NOMO-1 treated with dmso at 0.1 percent for 144 hours (cell line): ENCODE data around the gene NKTR.
A peak's percentile ranks its signal among the peaks of the same experiment; 100 is the strongest.
"Not testable (repeated sequence)": the region's sequence is repeated elsewhere in the genome, so short reads cannot be mapped to it uniquely, and the experiment has no call there.

Experiments used
- DNase-seq: peaks from one replicate; lab custom pipeline; 2025; ENCODE audit not compliant: unreplicated experiment; lab: John Stamatoyannopoulos, UW

The NKTR gene

DNA sequence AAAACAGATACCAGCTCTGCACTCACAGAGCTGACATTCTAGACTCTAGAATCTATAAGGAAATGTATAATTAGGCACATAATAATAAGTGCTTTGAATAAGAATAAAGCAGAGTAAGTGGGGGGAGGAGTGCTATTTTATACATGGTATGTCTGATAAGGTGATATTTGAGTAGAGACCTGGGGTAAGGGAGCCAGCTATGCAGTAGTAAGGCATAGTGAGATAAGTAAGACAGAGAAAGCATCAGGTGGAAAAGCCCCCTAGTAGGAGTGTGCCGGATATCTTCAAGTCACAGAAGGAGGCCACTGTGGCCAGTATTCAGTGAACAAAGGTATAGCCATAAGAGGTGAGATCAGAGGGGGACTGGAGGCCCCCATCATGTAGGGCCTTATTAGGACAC is 6.9 kb upstream of the NKTR start:
- DNase-seq, result no peak

DNA sequence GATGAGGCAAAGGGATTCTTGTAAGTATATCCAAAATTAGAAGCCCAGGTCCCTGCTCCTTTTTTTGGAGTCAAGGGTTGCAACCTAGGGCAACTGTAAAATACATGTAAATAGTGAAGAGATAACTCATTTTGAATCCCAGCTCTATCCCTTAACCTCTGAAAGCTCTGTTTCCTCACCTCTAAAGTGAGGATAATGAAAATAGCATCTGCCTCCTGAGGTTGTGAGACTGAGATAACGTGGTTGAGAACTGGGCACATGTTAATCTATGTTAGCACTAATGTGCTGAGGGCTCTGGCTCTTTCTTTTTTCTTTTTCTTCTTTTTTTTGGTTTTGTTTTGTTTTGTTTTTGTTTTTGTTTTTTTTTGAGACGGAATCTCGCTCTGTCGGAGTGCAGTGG is 4.8 kb upstream of the NKTR start:
- DNase-seq, result no peak

DNA sequence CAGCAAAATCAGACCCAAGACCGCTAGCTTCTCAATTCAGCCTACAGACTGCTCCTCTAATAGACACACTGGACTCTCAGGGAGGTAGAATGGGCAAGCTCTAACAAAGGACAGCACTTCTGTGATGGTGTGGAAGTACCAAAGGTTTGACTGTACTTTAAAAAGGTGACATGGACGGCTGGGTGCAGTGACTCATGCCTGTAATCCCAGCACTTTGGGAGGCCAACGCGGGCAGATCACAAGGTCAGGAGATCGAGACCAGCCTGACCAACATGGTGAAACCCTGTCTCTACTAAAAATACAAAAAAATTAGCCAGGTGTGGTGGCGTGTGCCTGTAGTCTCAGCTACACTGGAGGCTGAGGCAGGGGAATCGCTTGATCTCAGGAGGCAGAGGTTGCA is 3.4 kb upstream of the NKTR start:
- not testable (repeated sequence) for DNase-seq

DNA sequence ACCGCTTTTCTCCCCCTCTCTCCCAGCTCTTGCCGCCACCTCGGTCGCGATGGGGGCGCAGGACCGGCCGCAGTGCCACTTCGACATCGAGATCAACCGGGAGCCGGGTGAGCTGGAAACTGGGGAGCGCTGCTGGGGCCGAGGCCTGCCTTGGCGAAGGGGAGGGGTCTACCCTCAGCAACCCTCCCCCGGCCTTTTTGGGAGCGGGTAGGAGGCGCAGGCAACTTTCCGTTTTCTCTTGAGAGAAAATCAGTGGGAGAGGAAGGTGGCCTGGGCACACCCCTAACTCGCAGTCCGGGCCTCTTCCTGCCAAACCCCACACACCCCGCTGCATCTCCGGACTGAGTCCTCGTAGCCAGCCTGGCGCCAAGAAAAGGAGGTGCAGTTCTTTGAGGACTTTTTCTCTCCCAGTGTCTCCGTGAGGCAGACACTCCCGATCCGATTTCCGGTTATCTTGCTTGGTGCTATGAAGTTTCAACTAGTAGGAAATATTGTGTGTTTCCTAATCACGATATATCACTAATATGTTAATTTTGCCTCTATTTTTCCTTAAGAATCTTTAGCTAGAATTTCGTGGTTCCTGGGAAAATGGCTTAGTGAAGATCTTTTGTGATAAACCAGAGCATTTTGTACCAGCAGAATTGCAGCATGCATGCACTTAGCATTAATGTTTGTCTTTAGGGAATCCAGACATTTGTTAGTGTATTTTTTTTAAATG is 631 bp downstream of the NKTR start:
- peak; percentile 70 for DNase-seq

DNA sequence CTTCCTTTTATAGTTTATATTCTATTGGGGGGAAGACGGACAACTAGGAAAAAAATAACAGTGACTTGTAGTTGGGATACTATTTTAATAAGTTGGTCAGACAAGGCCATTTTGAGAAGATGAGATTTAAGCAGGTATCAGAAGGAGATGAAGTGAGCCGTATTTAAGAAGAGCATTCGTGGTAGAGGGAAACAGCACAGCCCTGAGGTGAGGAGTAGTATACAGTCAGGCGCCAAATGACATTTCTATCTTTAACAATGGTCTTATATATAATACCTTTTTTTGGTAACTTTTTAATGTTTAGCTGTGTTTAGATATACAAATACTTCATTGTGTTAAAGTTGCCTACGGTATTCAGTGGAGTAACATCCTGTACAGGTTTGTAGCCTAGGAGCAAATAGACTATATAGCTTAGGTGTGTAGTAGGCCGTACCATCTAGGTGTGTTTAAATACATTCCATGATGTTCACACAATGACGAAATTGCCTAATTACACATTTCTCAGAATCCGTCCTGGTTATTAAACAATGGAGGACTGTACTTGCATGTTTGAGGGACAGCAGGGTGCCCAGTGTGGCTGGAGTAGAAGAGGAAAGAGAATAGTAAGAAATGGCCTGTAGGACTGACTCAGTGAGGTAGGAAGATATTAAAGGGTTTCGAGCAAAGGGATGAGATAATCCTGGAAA is 1.6 kb downstream of the NKTR start:
- no peak for DNase-seq

DNA sequence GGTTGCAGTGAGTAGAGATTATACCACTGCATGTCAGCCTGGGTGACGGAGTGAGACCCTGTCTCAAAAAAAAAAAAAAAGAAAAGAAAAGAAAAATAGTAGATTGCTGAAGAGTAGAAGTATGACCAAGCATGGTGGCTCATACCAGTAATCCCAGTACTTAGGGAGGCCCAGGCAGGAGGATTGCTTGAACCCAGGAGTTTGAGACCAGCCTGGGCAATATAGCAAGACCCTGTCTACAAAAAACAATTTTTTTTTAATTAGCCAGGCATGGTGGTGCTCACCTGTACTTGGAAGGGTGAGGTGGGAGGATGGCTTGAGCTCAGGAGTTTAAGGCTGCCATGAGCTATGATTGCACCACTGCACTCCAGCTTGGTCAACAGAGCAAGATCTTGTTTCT is 2.5 kb downstream of the NKTR start:
- DNase-seq, result no peak

DNA sequence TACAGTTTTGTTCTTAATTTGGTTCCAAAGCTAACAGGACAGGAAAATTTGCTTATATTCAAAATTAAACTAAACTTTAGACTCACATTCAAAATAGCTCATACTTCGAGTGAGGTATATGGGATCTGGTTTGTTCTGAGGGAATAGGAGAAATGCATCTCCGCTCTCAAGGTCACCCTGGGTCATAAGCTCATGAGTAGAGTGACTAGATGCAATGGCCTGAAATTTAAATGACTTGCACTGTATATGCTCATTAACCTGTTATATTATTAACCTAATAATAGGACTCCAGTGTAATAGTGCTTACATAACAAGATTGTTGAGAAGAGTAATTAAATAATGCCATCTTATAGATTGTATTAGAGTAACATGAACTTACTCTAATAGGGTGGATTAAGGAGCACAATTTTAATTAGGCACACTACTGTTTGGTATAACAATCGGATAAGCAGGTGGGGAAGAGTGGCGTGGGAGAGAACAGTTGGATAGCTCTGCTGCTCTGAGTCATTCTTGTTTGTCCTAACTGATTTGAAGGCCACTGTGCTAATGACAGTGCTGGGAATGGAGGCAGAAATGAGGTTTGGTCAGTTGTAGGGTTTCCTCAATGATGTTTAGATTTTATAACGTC is 5.2 kb downstream of the NKTR start:
- DNase-seq, result no peak

DNA sequence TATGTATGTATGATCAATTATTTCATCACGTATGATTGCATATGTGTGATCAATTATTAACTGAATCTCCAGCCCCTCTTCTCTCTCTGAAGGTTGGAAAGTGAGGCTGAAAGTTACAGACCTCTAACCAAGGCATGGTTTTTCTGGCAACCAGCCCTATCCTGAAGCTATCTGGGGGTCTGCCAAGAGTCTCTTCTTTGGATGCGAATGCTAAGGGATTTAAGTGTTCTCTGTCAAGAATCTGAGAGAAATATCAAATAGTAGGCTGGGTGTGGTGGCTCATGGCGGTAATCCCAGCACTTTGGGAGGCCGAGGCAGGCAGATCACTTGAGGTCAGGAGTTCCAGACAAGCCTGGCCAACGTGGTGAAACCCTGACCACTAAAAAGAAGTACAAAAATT is 8.1 kb downstream of the NKTR start:
- DNase-seq, result no peak

DNA sequence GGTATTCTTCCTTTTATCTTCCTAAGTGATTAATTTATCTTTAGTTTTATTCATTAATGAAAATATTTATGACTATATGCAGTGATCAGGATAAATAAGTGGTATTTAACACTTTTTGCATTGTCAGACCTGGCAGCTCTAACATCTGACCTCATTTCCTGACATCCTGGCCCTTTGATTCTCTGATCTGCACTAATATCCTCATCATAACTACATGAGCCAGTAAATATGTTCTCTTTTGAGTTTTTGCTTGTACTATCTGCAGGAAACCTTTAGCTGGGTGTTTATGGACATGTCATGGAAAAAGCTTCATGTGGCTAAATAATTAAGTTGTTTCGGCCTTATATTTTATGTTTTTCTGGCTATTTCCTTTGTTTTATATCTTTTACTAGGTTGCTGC is 10.5 kb downstream of the NKTR start:
- no peak for DNase-seq

DNA sequence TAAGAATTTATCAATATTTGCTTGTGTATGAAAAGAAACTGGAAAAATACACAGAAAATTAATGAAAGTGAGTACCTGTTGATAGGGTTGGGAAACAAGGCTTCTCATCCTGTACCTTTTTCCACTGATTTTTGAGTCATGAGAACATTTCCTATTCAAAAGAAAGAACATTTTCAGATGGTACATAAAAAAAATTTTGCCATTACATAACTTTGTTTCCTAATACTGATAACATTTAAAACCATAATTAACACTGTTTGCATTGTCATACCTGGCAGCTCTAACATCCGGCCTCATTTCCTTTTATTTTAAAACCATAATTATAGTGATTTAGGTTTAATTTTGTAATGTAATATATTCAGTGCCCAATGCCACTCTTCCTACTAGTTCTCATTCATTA is 11.7 kb downstream of the NKTR start:
- no peak for DNase-seq

DNA sequence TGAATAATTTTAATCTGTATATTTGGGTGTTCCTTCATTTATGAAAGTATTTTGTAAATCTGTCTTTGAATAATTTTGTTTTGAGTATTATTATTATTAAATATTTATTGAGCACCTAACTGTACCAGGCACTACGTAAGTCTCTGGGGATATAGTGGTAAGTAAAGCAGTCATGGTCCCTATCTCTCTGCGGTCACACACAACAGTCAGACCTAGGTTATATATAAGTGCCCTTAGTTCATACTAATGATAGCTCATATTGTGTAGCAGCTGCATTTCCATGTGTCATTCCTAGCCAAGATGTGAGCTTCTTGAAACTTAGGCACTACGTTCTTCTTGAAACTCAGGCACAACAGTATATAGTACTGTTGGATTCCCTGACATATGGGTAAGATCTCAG is 12.4 kb downstream of the NKTR start:
- DNase-seq, result no peak

DNA sequence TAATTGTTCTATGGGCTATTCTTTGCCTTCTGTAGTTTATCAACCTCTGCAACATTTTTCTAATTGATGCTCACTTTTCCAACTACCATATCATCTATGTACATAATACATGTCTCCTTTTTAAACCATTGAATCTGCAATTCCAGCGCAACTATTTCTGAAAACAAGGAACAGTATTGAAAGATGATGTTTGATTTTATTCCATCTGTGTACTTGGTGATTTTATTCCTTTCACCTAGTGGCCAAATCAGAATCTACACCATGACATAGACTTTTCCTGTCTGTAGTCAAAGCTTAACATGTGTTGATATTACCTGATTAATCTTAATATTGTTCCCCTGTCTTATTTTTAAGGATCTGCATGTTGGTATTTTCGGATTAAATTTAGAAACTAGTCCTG is 13.0 kb downstream of the NKTR start:
- DNase-seq, result no peak

DNA sequence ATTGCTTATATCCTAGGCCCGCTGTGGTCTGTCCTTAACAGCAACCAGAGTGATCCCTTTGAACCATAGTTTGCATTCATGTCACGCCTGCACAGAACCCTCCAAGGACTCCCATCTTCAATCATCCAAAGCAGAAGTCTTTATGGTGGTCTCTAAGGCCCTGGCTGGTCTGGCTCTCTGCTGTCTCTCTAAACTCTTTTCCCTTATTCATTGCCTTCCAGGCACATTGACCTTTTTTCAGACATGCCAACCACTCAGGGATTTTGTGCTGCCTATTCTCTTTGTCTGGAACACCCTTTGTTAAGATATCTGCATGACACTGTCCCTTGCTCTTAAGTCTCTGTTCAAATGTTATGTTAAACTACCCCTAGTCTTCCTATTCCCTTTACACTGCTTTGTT is 31.1 kb downstream of the NKTR start:
- no peak for DNase-seq

DNA sequence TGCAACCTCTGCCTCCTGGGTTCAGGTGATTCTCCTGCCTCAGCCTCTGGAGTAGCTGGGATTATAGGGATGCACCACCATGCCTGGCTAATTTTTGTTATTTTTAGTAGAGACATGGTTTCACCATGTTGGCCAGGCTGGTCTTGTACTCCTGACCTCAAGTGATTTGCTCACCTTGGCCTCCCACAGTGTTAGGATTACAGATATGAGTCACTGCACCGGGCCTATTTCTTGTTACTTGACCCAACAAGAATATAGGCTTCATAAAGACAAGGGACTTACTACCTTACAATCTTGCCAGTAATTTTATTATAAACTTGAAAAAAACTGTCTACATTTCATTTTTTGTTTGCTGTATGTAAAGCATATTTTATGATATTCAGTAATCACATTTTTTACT is 31.7 kb downstream of the NKTR start:
- no peak for DNase-seq

DNA sequence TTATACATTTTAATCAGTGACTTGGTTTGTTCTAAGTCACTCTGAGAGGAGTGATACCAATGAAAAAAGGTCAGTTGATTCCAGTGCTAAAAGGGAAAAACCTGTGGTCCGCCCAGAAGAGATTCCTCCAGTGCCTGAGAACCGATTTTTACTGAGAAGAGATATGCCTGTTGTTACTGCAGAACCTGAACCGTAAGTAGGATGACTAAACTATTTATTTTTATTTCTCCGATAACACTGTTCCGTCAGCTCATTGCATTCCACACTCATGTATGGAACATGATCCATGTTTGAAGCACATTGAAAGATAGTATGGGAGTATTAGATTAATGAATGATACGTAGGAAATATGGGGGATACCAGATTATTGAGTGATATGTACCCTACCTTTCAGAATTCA is 33.1 kb downstream of the NKTR start:
- no peak for DNase-seq

DNA sequence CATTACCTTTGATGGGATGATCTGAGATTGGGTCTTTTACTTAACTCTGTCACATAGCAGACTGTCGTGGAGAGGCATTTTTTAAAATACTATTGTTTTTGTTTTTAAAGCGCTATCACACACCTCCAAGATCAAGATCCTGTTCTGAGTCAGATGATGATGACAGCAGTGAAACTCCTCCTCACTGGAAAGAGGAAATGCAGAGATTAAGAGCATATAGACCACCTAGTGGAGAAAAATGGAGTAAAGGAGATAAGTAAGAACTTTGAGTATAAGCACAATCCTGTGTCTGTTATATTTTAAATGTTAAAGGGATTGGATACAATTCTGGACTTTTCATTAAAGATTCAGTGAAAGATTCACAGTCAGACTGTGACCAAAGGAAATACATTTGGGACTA is 34.6 kb downstream of the NKTR start:
- DNase-seq, result peak; percentile 16

DNA sequence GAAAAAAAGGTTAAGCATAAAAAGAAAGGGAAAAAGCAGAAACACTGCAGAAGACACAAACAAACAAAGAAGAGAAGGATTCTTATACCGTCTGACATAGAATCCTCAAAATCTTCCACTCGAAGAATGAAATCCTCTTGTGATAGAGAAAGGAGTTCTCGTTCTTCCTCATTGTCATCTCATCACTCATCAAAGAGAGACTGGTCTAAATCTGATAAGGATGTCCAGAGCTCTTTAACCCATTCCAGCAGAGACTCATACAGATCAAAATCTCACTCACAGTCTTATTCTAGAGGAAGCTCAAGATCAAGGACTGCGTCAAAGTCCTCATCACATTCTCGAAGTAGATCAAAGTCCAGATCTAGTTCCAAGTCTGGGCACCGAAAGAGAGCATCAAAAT is 36.5 kb downstream of the NKTR start:
- DNase-seq, result no peak

DNA sequence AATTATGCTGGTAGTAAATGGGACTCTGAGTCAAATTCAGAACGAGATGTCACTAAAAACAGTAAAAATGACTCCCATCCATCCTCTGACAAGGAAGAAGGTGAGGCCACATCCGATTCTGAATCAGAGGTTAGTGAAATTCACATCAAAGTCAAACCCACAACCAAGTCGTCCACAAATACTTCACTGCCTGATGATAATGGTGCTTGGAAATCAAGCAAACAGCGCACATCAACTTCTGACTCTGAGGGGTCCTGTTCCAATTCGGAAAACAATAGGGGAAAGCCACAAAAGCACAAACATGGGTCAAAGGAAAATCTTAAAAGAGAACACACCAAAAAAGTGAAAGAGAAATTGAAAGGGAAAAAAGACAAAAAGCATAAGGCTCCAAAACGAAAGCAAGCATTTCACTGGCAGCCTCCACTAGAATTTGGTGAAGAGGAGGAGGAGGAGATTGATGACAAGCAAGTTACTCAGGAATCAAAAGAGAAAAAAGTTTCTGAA is 37.9 kb downstream of the NKTR start:
- DNase-seq, result no peak

DNA sequence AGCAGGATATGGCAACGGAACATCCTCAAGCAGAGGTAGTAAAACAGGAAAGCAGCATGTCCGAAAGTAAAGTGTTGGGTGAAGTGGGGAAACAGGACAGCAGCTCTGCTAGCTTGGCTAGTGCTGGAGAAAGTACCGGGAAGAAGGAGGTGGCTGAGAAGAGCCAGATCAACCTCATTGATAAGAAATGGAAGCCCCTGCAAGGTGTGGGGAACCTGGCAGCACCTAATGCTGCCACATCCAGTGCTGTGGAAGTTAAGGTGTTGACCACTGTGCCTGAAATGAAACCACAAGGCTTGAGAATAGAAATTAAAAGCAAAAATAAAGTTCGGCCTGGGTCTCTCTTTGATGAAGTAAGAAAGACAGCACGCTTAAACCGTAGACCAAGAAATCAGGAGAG is 38.7 kb downstream of the NKTR start:
- DNase-seq, result no peak

DNA sequence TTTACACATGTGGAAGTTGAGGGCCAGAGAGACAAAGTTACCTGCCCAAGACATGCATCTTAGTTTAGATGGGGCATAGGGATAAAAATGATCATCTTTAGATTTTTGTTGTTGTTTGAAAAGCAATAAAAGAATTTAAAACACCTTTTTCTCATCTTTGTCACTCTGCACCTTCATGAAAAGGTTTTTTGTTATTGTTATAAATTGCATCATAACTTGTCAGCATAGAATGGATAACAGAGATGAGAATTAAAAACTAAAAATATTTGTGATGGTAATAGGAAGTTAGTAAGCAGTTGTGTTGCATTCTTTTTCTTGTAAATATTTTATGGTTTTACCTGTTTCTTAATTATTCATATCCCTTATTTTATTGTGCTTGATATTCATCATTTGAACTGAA is 39.6 kb downstream of the NKTR start:
- no peak for DNase-seq

DNA sequence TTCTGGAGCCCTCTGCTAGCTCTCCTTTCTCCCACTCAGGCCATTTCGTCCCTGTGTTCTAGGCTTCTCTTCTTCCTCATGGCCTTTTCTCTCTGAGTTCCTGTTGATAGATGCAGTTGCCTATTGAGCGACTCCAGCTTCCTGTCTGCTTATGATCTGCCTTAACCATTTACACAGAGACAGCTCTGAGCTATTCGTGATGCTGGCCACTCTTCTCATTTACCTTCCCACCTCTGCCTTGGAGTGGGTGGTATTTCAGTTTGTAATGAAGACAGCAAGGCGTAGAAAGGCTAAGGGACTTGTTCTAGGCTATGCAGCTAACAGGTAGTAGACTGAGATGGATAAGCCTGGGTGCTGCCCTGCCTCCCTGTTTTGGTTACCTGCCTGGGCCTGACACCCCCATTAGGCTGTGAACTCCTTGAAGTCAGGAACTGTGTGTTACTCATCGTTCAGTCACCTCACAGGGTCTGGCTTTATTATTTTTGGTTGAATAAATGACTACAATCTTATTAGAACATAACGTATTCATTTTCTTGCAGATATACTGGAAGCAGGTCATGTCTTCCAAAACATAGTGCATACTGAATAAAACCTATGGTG is 40.4 kb downstream of the NKTR start:
- DNase-seq, result no peak
